ENCODE measurements around the gene AGAP1.
A peak's percentile ranks its signal among the peaks of the same experiment; 100 is the strongest.

The AGAP1 gene

DNA sequence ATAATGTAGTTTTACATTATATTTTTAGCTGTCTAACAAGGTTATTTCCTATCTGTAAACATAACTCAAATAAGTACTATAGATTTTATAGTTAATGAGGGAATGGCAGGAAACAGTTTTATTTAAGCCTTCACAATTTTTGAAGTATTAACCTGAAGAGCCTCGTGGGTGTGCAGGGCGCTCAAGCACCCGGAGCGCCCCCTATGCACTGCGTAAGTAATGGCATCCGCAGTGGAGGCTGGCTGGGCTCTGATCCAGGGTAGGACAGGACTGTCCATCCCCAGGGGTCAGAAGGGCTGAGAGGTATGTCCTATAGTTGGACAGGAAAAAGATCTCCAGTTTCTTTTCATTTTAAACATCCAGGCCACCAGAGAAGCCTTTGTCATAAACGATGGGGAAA is 682.6 kb downstream of the AGAP1 start:
- Histone ChIP-seq H3K9me3 (peaks cover 30% of the 10 kb centered on the region), H3K27ac (no peak overlapping the region), H3K27me3 (peaks cover 95% of the 10 kb centered on the region), H3K4me3 (no peak overlapping the region), H3K36me3 (no peaks in the 10 kb centered on the region), H3K9ac (no peak overlapping the region), H3K4me2 (no peak overlapping the region), H3K4me1 (peaks cover 26% of the 10 kb centered on the region; the same call in 1 of the 2 replicates), H4K20me1 (peaks cover 75% of the 10 kb centered on the region)
- TF ChIP-seq Cebpa-rat (IDR thresholded peaks at IDR 0.05): no peak

DNA sequence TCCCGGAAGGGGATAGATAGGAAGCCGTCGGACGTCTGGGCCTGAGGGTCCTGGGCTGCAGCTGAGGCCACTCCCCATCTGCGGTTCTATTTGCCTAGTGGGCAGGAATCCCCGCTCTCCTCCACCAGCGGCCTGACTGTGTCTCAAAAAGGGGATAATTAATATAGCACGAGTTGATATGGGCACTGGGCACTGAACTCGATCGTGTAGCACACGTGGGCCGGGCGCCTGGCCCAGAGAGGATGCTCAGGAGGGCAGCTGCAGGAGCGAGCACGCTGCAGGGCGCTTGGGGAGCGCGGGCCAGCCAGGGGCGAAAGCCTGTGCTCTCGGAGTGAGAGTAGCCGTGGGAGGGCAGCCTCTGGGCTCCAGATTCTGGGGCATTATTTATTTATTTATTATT is 683.1 kb downstream of the AGAP1 start:
- no peak for TF ChIP-seq Cebpa-rat (IDR thresholded peaks at IDR 0.05)
- no peaks in the 10 kb centered on the region for H3K36me3 ChIP-seq
- H4K20me1 ChIP-seq: peaks cover 70% of the 10 kb centered on the region
- no peak overlapping the region for H3K4me3 ChIP-seq
- H3K27me3 ChIP-seq: peaks cover 89% of the 10 kb centered on the region
- H3K4me1 ChIP-seq: peaks cover 26% of the 10 kb centered on the region; the same call in 1 of the 2 replicates
- no peak overlapping the region for H3K4me2 ChIP-seq
- H3K9me3 ChIP-seq: peaks cover 30% of the 10 kb centered on the region
- H3K27ac ChIP-seq: no peak overlapping the region
- H3K9ac ChIP-seq: no peak overlapping the region

- TF ChIP-seq Cebpa-rat (IDR thresholded peaks at IDR 0.05): no peak
- Histone ChIP-seq H3K9me3 (peaks cover 30% of the 10 kb centered on the region), H3K9ac (no peak overlapping the region), H3K4me1 (peaks cover 21% of the 10 kb centered on the region; the same call in 1 of the 2 replicates), H3K27ac (no peak overlapping the region), H3K36me3 (no peaks in the 10 kb centered on the region), H4K20me1 (peaks cover 63% of the 10 kb centered on the region), H3K4me3 (no peak overlapping the region), H3K4me2 (peak overlapping the region; percentile 45), H3K27me3 (peaks cover 83% of the 10 kb centered on the region)
Measured at GRCh38 chr2:236177604-236177966, 683.7 kb downstream of the AGAP1 start.

- H3K4me3 ChIP-seq: 0 out of 2 replicates have a peak overlapping the region, but pooled peaks have one; percentile 24
- H3K4me1 ChIP-seq: 0 out of 2 replicates have a peak, but pooled peaks cover 14% of the 10 kb centered on the region
- H3K4me2 ChIP-seq: peak overlapping the region; percentile 45
- peaks cover 57% of the 10 kb centered on the region for H4K20me1 ChIP-seq
- no peaks in the 10 kb centered on the region for H3K36me3 ChIP-seq
- no peak overlapping the region for H3K9ac ChIP-seq
- TF ChIP-seq Cebpa-rat (IDR thresholded peaks at IDR 0.05): no peak
- H3K9me3 ChIP-seq: peaks cover 30% of the 10 kb centered on the region
- H3K27me3 ChIP-seq: peaks cover 76% of the 10 kb centered on the region
- no peak overlapping the region for H3K27ac ChIP-seq
Measured at GRCh38 chr2:236177967-236178889, 684.4 kb downstream of the AGAP1 start.

GRCh38 chr2:236178890-236179235 is 685.0 kb downstream of the AGAP1 start:
- Histone ChIP-seq H3K4me1 (0 out of 2 replicates have a peak, but pooled peaks cover 11% of the 10 kb centered on the region), H3K4me3 (0 out of 2 replicates have a peak overlapping the region, but pooled peaks have one; percentile 24), H3K9me3 (peaks cover 26% of the 10 kb centered on the region), H3K9ac (no peak overlapping the region), H4K20me1 (peaks cover 51% of the 10 kb centered on the region), H3K27ac (no peak overlapping the region), H3K36me3 (no peaks in the 10 kb centered on the region), H3K4me2 (peak overlapping the region; percentile 45), H3K27me3 (peaks cover 70% of the 10 kb centered on the region)
- TF ChIP-seq Cebpa-rat (IDR thresholded peaks at IDR 0.05): no peak

DNA sequence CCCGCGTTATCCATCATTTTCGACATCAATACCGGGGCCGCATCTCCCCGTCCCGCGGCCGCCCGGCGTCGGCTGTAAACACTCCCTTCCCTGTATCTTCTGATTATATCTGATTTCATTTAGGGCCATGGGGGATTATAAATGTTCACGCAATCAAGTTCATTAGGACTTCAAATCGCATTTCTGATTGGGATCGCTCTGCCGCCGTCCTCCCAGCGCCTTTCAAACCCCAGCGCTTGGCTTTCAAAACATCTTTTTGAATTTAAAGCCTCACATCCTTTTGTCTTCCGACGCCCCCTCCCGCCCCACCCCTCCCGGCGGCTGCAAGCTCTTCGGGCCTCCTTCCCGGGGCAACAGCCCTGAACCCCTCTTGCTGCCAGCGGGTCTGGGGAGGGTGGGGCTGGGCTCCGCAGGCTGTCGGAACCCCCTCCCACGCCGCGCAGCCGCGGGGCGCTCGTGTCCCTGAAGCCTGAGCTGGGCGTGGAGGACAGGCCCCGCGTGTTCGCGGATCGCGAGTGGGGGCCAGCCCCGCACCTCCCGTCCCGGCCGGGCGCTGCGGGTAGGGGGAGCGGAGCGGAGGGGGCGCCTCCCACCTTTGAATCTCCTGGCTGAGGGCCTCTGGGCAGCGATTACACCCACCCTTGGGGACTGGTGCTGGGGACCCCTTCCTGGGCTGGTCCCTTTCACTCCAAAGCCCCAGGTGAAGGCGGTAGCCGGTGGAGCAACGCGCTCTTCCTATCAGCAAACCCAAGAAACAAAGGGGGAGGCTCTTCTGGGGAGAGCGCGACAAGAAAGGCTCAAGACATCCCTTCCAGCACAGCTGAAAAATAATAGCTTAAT is 685.6 kb downstream of the AGAP1 start:
- Histone ChIP-seq H3K36me3 (no peaks in the 10 kb centered on the region), H3K9me3 (peaks cover 20% of the 10 kb centered on the region), H3K9ac (no peak overlapping the region), H3K27ac (no peak overlapping the region), H3K4me3 (no peak overlapping the region), H3K4me2 (no peak overlapping the region), H4K20me1 (peaks cover 45% of the 10 kb centered on the region), H3K4me1 (0 out of 2 replicates have a peak, but pooled peaks cover 11% of the 10 kb centered on the region), H3K27me3 (peaks cover 64% of the 10 kb centered on the region)
- TF ChIP-seq Cebpa-rat (IDR thresholded peaks at IDR 0.05): no peak

GRCh38 chr2:236180076-236180816 is 686.4 kb downstream of the AGAP1 start:
- Histone ChIP-seq H3K36me3 (no peaks in the 10 kb centered on the region), H3K27me3 (peaks cover 56% of the 10 kb centered on the region), H4K20me1 (peaks cover 37% of the 10 kb centered on the region), H3K27ac (no peak overlapping the region), H3K4me1 (0 out of 2 replicates have a peak, but pooled peaks cover 11% of the 10 kb centered on the region), H3K9ac (no peak overlapping the region), H3K4me3 (no peak overlapping the region), H3K4me2 (no peak overlapping the region), H3K9me3 (peaks cover 23% of the 10 kb centered on the region)
- TF ChIP-seq Cebpa-rat (IDR thresholded peaks at IDR 0.05): no peak

DNA sequence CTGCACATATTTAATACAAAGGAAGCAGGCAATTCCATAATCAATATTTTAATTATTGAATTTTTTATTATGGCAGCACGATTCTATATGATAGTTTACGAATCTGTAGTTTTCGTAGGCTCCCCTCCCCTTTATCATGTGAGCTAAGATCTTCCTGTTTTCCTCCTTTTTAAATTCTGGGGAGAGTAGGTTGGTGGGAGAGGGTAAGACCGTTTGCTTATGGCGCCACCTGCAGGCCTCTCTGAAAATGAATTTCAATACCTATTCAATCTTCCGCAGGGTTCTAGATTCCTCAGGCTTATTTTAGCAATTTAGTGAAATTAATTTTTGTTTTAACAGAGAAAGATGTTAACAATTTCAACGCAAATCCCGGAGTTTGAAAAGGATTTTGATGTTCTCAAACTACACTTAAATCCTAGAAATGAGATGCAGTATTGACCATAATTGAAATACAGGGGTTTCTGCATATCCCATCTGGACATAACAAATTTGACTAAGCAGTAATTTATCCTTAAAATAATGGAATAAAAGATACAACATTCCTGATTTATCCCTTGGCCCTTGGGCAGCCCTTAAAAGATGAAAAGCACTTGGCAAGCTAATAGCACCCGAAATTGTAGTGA is 687.1 kb downstream of the AGAP1 start:
- Histone ChIP-seq H3K36me3 (no peaks in the 10 kb centered on the region), H4K20me1 (peaks cover 31% of the 10 kb centered on the region), H3K27ac (no peak overlapping the region), H3K4me2 (no peak overlapping the region), H3K4me1 (0 out of 2 replicates have a peak, but pooled peaks cover 11% of the 10 kb centered on the region), H3K27me3 (peaks cover 49% of the 10 kb centered on the region), H3K9ac (no peak overlapping the region), H3K9me3 (peaks cover 28% of the 10 kb centered on the region), H3K4me3 (no peak overlapping the region)
- TF ChIP-seq Cebpa-rat (IDR thresholded peaks at IDR 0.05): no peak
